SHP77 (cell line): ENCODE results near the gene PSEN2.
"Not testable (repeated sequence)": the region's sequence is repeated elsewhere in the genome, so short reads cannot be mapped to it uniquely, and the experiment has no call there.

Experiments
- DNase-seq, 2 experiments: peaks; one replicate each; lab custom pipeline; 2025; lab: John Stamatoyannopoulos, UW

The PSEN2 gene

DNA sequence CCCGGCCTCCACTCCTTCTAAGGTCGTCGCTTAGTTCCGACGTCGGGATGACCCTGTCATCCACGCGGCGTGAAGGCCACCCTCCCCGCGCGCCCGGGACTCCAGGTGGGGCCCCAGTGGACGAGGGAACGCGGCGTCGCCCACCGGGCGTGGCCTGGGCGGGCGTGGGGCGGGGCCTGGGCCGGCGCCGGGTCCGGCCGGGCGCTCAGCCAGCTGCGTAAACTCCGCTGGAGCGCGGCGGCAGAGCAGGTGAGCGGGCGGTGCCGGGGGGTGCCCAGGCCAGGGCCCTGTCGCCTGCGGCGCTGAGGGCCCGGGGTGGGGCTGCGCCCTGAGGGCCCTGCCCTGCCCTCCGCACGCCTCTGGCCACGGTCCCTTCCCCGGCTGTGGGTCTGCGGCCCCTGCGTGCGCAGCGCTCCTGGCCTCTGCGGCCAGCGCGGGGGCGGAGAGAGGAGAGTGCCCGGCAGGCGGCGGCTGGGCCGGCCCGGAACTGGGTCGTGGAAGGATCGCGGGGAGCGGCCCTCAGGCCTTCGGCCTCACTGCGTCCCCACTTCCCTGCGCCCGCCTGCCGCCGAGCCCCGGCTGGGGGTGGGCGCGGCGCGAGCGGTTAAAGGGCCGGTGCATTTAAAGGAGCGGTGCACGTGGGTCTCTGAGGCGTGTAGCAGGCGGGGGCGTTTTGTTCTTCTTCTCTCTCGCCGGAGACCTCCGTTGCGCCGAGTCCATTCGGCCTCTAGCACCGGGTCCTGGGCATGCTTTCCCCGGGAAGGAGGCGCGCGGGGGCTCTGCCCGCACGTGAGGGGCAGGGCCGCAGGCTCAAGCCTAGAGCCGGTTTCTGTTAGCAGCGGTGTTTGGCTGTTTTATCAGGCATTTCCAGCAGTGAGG, at the start of gene PSEN2:
TSS of gene PSEN2 (plus strand) at position 216 of the 879 bp plus-strand sequence. CDS start 11,292 bp downstream, outside the sequence.
- DNase-seq, result peak; percentile 61 to 74

DNA sequence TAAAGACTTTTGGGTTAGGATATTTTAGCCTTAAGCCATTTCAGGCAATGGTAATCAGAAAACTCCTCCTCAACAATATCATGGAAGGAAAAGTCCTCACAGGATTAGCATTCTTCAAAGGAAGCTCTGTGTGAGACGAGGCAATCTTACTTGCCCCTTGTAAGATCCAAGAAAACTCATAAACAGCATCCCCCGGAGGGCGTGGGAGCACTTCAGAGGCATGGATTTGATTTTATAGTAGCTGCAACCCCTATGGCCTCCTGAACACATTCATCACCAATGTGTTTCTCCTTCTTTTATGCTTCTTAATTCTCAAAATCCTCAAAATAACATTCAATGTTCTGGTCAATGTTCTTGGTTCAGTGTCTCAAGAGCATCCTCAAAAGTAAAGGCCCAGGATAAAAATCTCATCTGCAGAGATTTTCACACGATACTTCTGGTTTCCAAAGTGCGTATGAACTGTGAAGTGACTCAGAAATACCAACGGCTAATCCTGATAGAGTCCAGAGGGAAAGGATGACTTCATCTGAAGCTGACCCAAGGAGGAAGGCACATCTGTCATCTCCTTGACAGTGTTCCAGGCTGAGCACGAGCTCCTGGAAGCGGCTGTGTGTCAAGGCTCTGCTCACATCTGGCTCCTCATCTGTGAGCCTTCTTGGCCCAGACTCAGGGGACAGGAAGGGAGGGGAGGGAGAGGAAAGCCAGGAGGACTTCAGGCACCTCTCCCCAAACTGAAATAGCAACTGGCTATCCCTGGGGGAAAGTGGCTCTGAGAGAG, 49.3 kb upstream of the PSEN2 start:
- no peak for DNase-seq

DNA sequence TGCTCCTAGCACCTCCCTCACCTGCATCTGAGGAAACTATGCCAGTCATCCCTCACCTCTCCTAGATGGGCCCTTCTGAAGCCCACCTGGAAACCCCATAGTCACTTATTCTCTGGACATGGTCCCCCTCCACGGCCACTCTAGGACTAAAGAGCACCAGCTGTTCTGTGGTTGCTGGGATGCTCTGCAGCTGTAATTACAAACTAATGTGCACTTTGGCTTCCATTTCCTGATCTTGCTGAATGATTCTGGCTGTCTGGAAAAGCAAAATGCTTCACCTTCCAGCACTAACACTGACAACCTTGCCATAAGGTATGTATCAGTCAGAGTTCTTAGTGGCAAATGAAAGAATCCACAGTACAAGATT, 48.7 kb upstream of the PSEN2 start:
- DNase-seq, result no peak

DNA sequence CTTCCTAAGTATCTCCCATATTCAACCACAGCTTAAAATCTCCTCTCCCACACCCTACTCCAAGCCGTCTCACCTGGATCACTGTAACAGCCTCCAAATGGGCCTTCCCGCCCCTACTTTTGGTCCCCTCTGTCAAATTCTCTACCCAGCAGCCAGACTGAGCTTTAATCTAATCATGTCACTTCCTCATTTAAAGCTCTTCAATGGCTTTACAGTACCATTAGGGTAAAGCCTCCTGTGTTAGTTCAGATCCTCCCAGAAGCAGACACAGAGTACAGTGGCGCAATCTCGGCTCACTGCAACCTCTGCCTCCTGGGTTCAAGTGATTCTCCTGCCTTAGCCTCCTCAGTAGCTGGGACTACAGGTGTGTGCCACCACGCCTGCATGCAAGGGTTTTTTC, 46.8 kb upstream of the PSEN2 start:
- no peak for DNase-seq

DNA sequence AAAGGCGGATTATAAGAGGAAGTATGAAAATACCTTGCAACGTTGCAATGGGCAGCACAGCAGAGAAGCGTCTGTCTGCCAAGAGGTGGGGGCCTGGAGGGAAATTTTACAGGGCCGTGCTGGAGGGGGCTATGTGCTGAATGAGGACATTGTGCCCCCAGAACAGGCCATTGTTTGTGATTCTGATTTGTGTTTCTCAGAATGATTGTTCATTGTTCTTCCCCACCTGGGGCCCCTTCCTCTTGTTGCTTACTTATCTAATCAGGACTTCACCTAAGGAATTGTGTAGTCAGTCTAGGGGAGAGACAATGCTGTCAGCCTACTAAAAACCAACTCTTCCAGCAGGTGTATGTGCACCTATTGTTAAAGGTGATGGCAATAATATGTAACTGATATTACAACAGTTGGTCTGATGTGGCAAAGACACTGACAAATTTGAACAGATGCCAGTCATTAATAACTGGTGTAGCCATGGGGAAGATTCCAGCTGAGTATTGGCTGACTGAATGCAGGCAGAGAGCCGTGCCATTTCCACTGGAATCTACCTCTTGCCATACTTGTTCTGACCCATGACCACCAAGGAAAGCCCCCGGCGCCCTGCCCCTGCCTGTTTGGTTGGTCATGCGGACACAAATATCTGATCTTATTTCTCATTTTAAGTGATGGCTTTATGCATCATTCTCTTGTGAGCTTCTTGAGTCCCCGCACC, 45.2 kb upstream of the PSEN2 start:
- no peak for DNase-seq

DNA sequence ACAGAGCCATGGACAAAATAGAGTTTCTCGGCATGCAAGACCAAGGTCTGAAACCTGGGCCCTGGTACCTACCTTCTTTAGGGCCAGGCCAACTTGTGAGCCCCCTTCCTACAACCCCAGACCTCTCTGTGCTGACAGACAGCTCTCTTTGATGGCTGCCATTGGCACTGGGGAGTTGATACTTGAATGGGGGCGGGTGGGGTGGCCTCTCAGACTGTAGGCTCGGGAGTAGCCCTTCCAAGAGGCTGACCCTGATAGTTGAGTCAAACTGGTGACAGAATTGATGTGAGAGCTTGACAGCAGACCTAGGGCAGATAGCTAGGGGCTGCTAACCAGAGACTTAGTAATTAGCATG, 44.7 kb upstream of the PSEN2 start:
- no peak for DNase-seq

DNA sequence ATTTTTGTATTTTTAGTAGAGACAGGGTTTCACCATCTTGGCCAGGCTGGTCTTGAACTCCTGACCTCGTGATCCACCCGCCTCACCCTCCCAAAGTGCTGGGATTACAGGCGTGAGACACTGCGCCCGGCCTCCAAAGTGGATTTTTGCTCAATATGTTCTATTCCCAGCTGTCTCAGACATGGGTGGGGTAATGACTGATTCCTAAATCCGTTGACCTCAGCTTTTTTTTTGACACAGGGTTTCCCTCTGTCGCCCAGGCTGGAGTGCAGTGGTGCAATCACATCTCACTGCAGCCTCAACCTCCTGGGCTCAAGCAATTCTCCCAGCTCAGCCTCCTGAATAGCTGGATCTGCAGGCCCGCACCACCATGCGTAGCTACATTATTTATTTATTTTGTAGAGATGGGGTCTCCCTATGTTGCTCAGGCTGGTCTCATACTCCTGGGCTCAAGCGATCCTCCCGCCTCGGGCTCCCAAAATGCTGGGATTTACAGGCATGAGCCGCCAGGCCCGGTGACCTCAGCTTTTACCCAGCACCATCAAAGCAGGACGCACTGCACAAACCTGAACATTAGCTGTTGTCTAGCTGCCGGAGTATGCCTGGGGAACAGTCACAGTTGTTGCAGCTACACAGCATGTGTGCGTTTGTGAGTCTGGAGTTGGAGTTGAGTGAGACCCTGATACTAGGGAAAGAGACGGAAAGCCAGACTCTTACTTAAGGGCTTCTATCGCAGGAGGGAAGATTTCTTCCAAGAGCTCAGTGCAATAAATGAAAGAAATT, 43.7 kb upstream of the PSEN2 start:
- no peak for DNase-seq

DNA sequence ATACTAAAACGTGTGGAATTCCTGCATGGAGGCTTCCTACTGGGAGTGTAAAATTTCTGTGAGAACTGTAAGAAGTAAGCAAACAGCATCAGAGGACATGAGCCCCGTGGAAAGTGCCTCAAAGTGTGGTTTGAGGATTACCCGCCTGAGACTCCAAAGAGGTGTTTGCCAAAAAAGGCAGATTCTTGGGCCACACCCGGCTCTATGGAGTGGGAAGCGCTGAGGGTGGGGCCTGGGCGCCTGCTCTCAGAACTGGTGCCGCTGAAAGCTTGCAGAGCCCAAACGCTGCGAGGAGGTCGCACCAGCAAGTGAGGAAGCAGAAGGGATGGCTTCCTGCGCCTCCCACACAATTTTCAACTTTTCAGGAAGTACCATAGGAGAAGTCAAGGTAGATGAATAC, 43.0 kb upstream of the PSEN2 start:
- DNase-seq, result no peak

DNA sequence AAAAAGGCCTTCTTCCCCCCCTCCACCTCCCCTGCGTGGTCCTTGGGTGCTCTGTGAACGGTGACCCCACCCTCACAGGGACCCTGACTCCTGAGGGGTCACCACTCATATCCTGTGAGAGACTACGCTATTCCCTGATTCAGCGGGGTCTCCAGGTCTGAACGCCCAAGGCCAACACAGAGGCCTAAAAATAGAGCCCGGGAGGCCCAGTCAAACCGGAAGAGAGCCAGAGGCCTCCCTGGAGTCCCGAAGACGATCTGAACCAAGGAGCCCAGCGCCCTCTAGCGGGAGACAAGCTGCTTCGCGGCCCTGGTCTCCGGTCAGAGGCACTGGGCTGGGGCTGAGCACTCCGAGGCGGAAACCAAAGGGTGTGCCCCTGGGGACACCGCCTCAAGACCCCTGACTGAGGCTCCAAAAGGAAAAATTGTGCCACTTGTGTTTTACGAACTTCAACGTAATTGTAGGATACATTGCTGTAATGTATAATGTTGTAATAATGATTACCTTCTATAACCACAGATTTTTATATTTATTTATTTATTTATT, 42.4 kb upstream of the PSEN2 start:
- DNase-seq, result peak; percentile 91 to 95

DNA sequence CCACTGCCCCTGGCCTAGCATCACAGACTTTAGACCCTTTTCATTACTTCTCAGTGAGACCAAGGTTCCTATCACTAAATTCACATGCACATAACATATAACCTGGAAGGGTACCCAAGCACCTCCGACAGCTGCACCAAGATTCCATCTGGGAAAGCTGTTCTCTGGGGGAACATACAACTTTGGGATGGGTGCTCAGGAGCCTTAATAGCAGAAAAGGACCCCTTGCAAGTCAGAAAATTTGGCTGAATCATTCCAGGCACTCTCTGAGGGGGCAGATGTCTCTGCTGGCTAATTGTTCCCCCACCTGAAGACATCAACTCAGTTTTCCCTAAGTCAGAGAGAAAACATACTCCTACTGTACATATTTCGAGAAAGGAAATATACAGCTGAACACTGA, 41.3 kb upstream of the PSEN2 start:
- no peak for DNase-seq

DNA sequence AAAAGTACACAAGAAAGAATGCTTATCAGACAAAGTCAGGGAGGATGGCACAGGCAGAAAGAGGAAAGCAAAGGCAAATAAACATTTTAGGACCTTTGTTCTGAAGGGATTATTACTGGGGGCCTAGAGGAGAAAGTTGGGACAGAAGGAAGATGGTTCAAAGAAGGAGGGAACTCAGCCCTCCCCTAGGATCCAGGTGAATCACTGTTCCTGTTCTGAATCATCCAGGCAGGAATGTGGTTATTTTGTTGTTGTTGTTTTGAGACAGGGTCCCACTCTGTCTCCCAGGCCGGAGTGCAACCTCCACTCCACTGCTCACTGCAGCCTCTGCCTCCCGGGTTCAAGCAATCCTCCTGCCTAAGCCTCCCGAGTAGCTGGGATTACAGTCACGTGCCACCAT, 38.5 kb upstream of the PSEN2 start:
- DNase-seq, result no peak

DNA sequence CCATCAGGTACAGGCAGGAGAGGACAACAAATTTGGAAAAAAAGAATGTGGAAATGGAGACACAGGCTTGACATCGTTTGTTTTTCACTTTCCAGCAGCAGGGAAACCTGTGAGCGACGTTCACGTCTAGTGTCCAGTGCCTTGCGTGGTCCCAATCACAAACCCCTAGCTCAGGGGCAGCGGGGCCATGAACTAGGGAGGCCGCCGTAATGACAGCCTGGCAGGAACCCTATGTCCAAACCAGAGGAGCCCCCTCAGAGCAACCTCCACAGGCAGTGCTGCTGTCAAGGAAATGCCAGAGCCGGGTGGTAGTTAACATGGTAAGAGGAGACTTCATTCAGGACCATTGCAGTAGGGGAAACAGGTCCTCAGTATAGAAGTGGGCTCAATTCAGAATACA, 37.8 kb upstream of the PSEN2 start:
- DNase-seq, result no peak

DNA sequence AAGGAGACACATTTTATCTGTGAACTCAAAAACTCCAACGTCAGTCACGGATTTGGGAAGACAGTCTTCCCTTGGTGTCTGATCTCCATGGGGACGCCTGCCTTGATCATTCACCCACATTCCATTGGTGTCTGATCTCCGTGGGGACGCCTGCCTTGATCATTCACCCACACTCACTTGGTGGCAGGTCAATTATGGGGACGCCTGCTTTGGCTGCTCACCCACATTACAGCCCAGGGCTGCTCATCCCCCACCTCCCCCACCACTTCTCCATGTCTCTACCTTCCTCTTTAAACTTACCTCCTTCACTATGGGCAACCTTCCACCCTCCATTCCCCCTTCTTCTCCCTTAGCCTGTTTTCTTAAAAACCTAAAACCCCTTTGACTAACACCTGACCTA, 36.2 kb upstream of the PSEN2 start:
- DNase-seq, result not testable (repeated sequence)

DNA sequence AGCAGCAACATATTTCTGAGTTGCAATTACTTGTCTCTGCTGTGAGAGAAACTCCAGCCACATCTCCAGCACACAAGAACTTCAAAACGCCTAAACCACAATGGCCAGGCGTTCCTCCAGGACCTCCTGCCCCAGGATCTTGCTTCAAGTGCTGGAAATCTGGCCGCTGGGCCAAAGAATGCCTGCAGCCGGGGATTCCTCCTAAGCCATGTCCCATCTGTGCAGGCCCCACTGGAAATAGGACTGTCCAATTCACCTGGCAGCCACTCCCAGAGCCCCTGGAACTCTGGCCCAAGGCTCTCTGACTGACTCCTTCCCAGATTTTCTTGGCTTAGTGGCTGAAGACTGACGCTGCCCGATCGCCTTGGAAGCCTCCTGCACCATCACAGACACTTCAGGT, 35.0 kb upstream of the PSEN2 start:
- DNase-seq, result not testable (repeated sequence)

DNA sequence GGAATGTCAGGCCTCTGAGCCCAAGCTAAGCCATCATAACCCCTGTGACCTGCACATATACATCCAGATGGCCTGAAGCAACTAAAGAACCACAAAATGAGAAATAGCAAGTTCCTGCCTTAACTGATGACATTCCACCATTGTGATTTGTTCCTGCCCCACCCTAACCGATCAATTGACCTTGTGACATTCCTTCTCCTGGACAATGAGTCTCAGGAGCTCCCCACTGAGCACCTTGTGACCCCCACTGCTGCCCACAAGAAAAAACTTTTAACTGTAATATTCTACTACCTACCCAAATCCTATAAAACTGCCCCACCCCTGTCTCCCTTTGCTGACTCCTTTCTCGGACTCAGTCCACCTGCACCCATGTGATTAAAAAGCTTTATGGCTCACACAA, 32.5 kb upstream of the PSEN2 start:
- not testable (repeated sequence) for DNase-seq

DNA sequence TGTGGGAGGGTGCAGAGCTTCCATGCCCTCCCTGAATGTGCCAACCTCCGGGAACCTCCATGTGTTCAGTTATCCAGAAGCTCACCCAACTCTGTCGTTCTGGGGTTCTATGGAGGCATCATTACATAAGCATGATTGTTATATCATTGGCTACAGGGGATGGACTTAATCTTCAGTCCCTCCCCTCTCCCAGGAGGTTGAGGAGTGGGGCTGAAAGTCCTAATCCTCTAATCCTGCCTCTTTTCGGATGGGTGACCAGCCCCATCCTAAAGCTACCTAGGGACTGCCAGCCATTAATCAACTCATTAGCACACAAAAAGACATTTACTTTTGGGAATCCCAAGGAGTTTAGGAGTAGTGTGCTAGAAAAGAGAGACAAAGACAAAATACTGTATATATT, 32.0 kb upstream of the PSEN2 start:
- DNase-seq, result no peak

DNA sequence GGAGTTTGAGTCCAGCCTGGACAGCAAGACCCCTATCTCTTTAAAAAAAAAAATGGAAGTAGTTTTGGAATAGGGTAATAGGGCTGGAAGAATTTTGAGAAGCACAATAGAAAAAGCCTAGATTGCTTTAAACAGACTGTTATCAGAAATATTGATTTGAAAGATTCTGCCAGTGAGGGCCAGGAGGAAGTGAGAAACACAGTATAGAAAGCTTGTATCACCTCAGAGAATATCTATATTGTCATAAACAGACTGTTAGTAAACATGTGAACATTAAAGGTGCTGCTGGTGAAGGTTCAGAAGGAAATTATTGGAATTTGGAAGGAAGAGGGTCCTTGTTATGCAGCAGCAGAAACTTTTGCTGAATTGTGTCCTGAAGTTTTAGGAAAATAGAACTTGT, 24.8 kb upstream of the PSEN2 start:
- DNase-seq, result no peak

DNA sequence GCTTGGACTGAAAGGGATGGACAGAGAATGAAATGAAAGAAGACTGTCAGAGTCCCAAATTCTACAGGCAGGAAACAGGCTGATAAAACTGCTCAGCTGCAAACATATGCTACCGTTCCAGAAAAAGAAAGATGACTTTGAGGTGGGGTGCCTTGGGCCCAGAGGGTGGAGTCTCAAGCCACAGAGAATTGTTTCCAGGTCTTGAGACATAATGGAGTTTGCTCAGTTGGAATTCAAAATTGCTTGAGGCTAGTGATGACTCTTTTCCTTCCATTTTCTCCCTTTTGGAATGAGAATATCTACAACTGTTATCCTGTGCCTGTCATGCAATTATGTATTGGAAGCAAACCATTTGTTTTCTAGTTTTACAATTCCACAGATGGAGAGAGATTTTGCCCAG, 23.6 kb upstream of the PSEN2 start:
- no peak for DNase-seq

DNA sequence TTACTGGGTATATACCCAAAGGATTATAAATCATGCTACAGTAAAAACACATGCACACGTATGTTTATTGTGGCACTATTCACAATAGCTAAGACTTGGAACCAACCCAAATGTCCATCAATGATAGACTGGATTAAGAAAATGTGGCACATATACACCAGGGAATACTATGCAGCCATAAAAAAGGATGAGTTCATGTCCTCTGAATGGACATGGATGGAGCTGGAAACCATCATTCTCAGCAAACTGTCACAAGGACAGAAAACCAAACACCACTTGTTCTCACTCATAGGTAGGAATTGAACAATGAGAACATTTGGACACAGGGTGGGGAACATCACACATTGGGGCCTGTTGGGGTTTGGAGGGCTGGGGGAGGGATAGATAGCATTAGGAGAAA, 15.9 kb upstream of the PSEN2 start:
- not testable (repeated sequence) for DNase-seq

DNA sequence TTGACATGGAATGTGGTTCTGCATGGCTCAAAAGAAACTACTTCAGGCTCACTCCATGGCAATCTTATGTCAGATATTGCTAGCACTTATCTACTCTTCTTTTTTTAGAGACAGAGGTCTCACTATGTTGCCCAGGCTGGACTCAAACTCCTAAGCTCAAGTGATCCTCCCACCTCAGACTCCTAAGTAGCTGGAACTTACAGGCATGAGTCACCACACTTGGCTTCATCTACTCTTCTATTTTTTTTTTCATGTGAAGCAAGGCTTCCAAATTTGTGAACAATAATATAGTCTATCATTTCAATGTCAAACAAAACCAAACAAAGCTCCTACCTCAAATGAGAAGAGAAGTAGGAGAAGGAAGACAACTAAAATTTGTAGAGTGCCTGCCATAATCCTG, 7.5 kb upstream of the PSEN2 start:
- no peak for DNase-seq

DNA sequence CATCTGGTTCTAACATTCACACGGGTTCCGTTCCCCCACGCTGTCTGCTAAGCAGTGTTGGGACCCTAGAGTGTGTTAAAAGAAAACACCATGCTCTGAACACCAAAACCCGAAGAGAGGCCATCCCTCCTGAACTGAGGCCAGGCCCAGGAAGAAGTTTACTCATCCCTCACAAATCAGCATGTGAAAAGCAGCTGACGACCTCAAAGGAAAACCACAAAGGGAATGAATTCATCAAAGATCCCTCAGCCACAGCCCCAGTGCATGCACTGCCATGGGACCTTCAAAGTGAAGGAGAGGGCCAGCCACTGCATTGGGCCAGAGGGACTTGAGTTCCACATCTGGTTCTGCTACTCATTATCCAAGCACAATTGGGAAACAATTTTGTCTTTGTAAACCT, 7.0 kb upstream of the PSEN2 start:
- DNase-seq, result no peak

DNA sequence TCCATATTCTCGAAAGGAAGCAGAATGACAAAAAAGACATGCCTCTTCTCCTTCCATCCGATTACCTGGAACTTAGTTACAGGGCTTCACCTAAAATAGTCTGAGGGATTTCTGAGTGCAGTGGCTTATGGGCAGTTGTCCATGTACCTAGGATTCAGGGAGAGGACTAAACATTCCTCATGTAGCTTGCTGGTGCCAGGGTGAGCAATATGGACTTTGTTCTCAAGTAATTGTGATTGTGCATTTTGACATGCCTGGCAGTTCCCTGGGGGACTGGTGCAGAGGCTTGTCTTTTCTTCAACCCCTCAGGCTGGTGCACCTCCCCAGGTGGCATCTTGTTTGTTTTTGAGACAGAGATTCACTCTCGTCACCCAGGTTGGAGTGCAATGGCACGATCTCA, 6.1 kb upstream of the PSEN2 start:
- no peak for DNase-seq
